ENCODE results near the gene PTGES3. TPM values are rescaled to one million over a fixed set of nuclear protein-coding genes. Genes with fewer than 3 reads are reported as not detected.
A peak's percentile ranks its signal among the peaks of the same experiment; 100 is the strongest.

The PTGES3 gene
- total RNA-seq, 6 donors from 2014 or later, result 41.9 to 156 (median 105) TPM

GRCh38 chr12:56684745-56685359, 3.2 kb downstream of the PTGES3 start:
- Histone ChIP-seq H3K4me3 (peak overlapping the region in 3 of 4 donors; percentile 11 to 89 (median 84)), H3K4me1 (peaks cover 41 to 68% (median 50%) of the 10 kb centered on the region in 4 donors), H3K27ac (peak overlapping the region; percentile 26 to 100 (median 53)), H3K36me3 (peaks cover 0 to 26% (median 4%) of the 10 kb centered on the region in 4 donors), H3K9me3 (no peaks in the 10 kb centered on the region), H3K27me3 (no peaks in the 10 kb centered on the region)
- 26 to 27% methylated on average over 8 of the region's 8 CpGs for WGBS, 2 donors
- ATAC-seq (ENCODE audit: low FRiP score in 2 of 2), result no peak
- no peak for DNase-seq
- no peak for TF ChIP-seq EP300 (IDR thresholded peaks at IDR 0.05)
- TF ChIP-seq, protein P1, sequence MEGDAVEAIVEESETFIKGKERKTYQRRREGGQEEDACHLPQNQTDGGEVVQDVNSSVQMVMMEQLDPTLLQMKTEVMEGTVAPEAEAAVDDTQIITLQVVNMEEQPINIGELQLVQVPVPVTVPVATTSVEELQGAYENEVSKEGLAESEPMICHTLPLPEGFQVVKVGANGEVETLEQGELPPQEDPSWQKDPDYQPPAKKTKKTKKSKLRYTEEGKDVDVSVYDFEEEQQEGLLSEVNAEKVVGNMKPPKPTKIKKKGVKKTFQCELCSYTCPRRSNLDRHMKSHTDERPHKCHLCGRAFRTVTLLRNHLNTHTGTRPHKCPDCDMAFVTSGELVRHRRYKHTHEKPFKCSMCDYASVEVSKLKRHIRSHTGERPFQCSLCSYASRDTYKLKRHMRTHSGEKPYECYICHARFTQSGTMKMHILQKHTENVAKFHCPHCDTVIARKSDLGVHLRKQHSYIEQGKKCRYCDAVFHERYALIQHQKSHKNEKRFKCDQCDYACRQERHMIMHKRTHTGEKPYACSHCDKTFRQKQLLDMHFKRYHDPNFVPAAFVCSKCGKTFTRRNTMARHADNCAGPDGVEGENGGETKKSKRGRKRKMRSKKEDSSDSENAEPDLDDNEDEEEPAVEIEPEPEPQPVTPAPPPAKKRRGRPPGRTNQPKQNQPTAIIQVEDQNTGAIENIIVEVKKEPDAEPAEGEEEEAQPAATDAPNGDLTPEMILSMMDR (IDR thresholded peaks at IDR 0.05), result no peak
- TF ChIP-seq POLR2AphosphoS5 (IDR thresholded peaks at IDR 0.05), result no peak
- no peak for TF ChIP-seq POLR2A (IDR thresholded peaks at IDR 0.05)

DNA sequence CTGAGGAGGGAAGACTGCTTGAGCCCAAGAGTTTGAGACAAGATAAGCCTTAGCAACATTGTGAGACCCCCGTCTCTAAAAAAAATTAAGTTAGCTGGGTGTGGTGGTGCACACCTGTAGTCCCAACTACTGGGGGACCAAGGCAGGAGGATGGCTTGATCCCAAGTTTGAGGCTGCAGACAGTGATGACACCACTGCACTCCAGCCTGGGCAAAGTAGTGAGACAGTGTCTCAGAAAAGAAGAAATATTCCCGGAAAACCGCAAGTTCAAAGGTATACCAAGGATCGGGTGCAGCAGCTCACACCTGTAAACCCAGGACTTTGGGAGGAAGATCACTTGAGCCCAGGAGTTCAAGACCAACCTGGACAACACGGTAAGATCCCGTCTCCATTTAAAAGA, 5.8 kb downstream of the PTGES3 start:
- H3K4me3 ChIP-seq, result no peak overlapping the region
- H3K36me3 ChIP-seq, result peaks cover 0 to 32% (median 5%) of the 10 kb centered on the region in 4 donors
- TF ChIP-seq POLR2AphosphoS5 (IDR thresholded peaks at IDR 0.05), result no peak
- no peak for TF ChIP-seq POLR2A (IDR thresholded peaks at IDR 0.05)
- no peak for TF ChIP-seq EP300 (IDR thresholded peaks at IDR 0.05)
- TF ChIP-seq, protein P1 (IDR thresholded peaks at IDR 0.05), result no peak
- H3K4me1 ChIP-seq, result peaks cover 39 to 74% (median 53%) of the 10 kb centered on the region in 4 donors
- no peak for ATAC-seq (ENCODE audit: low FRiP score in 2 of 2)
- no peak overlapping the region for H3K27ac ChIP-seq
- 92% methylated on average over 6 of the region's 6 CpGs for WGBS, 2 donors
- H3K27me3 ChIP-seq, result no peaks in the 10 kb centered on the region
- no peak for DNase-seq
- no peaks in the 10 kb centered on the region for H3K9me3 ChIP-seq

DNA sequence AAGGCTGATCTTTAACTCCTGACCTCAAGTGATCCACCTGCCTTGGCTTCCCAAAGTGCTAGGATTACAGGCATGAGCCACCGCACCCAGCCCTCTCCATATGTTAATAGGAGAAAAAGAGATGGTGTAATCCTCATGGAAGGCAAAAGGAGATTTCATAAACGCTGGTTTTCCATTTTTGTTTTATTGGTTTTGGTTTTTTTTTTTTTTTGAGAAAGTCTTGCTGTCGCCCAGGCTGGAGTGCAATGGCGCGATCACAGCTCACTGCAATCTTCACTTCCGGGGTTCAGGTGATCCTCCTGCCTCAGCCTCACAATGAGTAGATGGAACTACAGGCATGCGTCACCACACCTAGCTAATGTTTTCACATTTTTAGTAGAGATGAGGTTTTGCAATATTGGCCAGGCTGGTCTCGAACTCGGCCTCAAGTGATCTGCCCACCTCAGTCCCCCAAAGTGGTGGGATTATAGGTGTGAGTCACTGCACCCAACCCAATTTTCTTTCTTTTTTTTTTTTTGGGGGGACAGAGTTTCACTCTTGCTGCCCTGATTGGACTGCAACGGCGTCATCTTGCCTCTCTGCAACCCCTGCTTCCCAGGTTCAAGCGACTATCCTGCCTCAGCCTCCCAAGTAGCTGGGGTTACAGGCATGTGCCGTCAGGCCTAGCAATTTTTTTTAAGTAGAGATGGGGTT, 8.1 kb downstream of the PTGES3 start:
- TF ChIP-seq, protein P1 (IDR thresholded peaks at IDR 0.05), result no peak
- TF ChIP-seq POLR2A (IDR thresholded peaks at IDR 0.05) (no peak), POLR2AphosphoS5 (IDR thresholded peaks at IDR 0.05) (no peak), EP300 (IDR thresholded peaks at IDR 0.05) (no peak)
- Histone ChIP-seq H3K27ac (no peak overlapping the region), H3K4me1 (peaks cover 25 to 76% (median 48%) of the 10 kb centered on the region in 4 donors), H3K9me3 (no peaks in the 10 kb centered on the region), H3K4me3 (no peak overlapping the region), H3K27me3 (no peaks in the 10 kb centered on the region), H3K36me3 (peaks cover 0 to 32% (median 5%) of the 10 kb centered on the region in 4 donors)
- no peak for ATAC-seq (ENCODE audit: low FRiP score in 2 of 2)
- WGBS, 2 donors, result 90 to 94% methylated on average over 13 of the region's 13 CpGs
- DNase-seq, result no peak

DNA sequence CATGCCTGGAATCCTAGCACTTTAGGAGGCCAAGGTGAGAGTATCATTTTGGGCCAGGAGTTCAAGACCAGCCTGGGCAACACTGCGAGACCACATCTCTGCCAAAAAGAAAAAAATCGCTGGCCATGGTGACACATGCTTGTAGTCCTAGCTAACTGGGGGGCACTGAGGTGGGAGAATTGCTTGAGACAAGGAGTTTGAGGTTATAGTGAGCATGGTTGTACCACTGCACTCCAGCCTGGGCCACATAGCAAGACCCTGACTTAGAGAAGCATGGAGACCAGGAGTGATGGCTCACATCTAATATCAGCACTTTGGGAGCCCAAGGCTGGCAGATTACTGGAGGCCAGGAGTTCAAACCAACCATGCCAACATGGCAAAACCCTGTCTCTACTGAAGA, 9.2 kb downstream of the PTGES3 start:
- Histone ChIP-seq H3K4me1 (peaks cover 15 to 64% (median 37%) of the 10 kb centered on the region in 4 donors), H3K4me3 (no peak overlapping the region), H3K36me3 (peaks cover 0 to 32% (median 5%) of the 10 kb centered on the region in 4 donors), H3K27me3 (no peaks in the 10 kb centered on the region), H3K9me3 (no peaks in the 10 kb centered on the region), H3K27ac (no peak overlapping the region)
- 91 to 96% methylated on average over 2 of the region's 2 CpGs for WGBS, 2 donors
- TF ChIP-seq, protein P1 (IDR thresholded peaks at IDR 0.05), result no peak
- TF ChIP-seq POLR2AphosphoS5 (IDR thresholded peaks at IDR 0.05) (no peak), POLR2A (IDR thresholded peaks at IDR 0.05) (no peak), EP300 (IDR thresholded peaks at IDR 0.05) (no peak)
- no peak for ATAC-seq (ENCODE audit: low FRiP score in 2 of 2)
- DNase-seq, result no peak

Measured in upper lobe of left lung (tissue), 6 donors.